IMR-90 (cell line): Measurements from ENCODE around the gene CYP4X1. TPM values are rescaled to one million over a fixed set of nuclear protein-coding genes. Genes with fewer than 3 reads are reported as not detected.

Experiments
- ATAC-seq: fragments of 200-7000 bp; cut with Tn5 transposase; 2 replicates; pipeline ENCODE4 v1.9.1; 2020; ENCODE audit warnings: low read depth, mild to moderate bottlenecking, moderate library complexity
- BruUV-seq: library from RNA; stranded (reverse); fragments of 400-500 nt; replicated peaks from 2 replicates; lab custom pipeline; 2021; lab: Mats Ljungman, UMichigan
- CTCF ChIA-PET: fragments of 300-600 bp; formaldehyde crosslinking; extraction: SDS; loops from one replicate; lab custom pipeline; 2021; ENCODE audit warnings: antibody characterized with exemption; lab: Yijun Ruan, JAX
- POLR2A ChIA-PET: fragments of 300-600 bp; sonication (Branson Sonifier 250); formaldehyde crosslinking; loops from one replicate; lab custom pipeline; 2022; ENCODE audit warnings: antibody characterized with exemption; ENCODE audit not compliant: unreplicated experiment; lab: Charles Lee
- DNase-seq: peaks from one replicate; pipeline ENCODE4 v3.0.0; 2013
- H2AFZ ChIP-seq: replicated peaks from 2 replicates; pipeline ENCODE3; 2013; ENCODE audit warnings: low read length, mild to moderate bottlenecking; ENCODE audit not compliant: poor library complexity
- H2AK5ac ChIP-seq: 2 replicates; pipeline ENCODE4 v1.6.1; 2013; ENCODE audit warnings: low read depth, low read length, inconsistent platforms
- H2AK9ac ChIP-seq: replicated peaks from 2 replicates; pipeline ENCODE3; 2013; ENCODE audit warnings: mild to moderate bottlenecking, low read depth, low read length, moderate library complexity; ENCODE audit not compliant: poor library complexity
- H2BK120ac ChIP-seq: 2 replicates; pipeline ENCODE4 v1.6.1; 2013; ENCODE audit warnings: low read depth, low read length, inconsistent platforms
- H2BK15ac ChIP-seq: 3 replicates; pipeline ENCODE4 v1.6.1; 2013; ENCODE audit warnings: low read depth, low read length, inconsistent platforms
- H2BK20ac ChIP-seq: 2 replicates; pipeline ENCODE4 v1.6.1; 2013; ENCODE audit warnings: low read depth, mild to moderate bottlenecking, inconsistent platforms, low read length, moderate library complexity
- H2BK5ac ChIP-seq: 2 replicates; pipeline ENCODE4 v1.6.1; 2013; ENCODE audit warnings: mild to moderate bottlenecking, low read depth, low read length, inconsistent platforms; ENCODE audit not compliant: poor library complexity, severe bottlenecking
- H3K14ac ChIP-seq: replicated peaks from 2 replicates; pipeline ENCODE4 v1.6.1; 2013; ENCODE audit warnings: low read depth, low read length, inconsistent platforms
- H3K18ac ChIP-seq: 2 replicates; pipeline ENCODE4 v1.6.1; 2013; ENCODE audit warnings: low read depth, low read length, control low read depth
- H3K23ac ChIP-seq: 2 replicates; pipeline ENCODE4 v1.6.1; 2013; ENCODE audit warnings: low read depth, low read length, inconsistent platforms
- H3K27ac ChIP-seq: 2 replicates; pipeline ENCODE4 v1.5.1; 2013; ENCODE audit warnings: mild to moderate bottlenecking, control low read depth, low read length; ENCODE audit not compliant: insufficient read depth
- H3K27me3 ChIP-seq: 2 replicates; pipeline ENCODE4 v1.6.1; 2013; ENCODE audit warnings: low read length; ENCODE audit not compliant: control insufficient read depth, insufficient read depth
- H3K36me3 ChIP-seq: 2 replicates; pipeline ENCODE4 v1.6.1; 2013; ENCODE audit warnings: low read length, mixed read lengths; ENCODE audit not compliant: control insufficient read depth, insufficient read depth
- H3K4ac ChIP-seq: 2 replicates; pipeline ENCODE4 v1.6.1; 2013; ENCODE audit warnings: low read depth, low read length, inconsistent platforms
- H3K4me1 ChIP-seq: 2 replicates; pipeline ENCODE4 v1.6.1; 2013; ENCODE audit warnings: low read length, mixed read lengths; ENCODE audit not compliant: control insufficient read depth, insufficient read depth
- H3K4me2 ChIP-seq: 2 replicates; pipeline ENCODE4 v1.6.1; 2013; ENCODE audit warnings: low read depth, mild to moderate bottlenecking, control low read depth, low read length, moderate library complexity
- H3K4me3 ChIP-seq: 2 replicates; pipeline ENCODE4 v1.5.1; 2013; ENCODE audit warnings: low read depth, mild to moderate bottlenecking, control low read depth, low read length, moderate library complexity; ENCODE audit not compliant: insufficient read depth
- H3K56ac ChIP-seq: 2 replicates; pipeline ENCODE4 v1.6.1; 2013; ENCODE audit warnings: low read length, inconsistent platforms; ENCODE audit not compliant: insufficient read depth; ENCODE audit errors: extremely low read depth
- H3K79me1 ChIP-seq, 2 experiments: 2 replicates each; pipeline ENCODE4 v1.6.1; 2013; ENCODE audit warnings: low read length in 2 of 2, inconsistent platforms in 1 of 2, low read depth in 1 of 2
- H3K9ac ChIP-seq: 2 replicates; pipeline ENCODE4 v1.6.1; 2013; ENCODE audit warnings: low read depth, low read length, control low read depth
- H3K9me1 ChIP-seq: 2 replicates; pipeline ENCODE4 v1.6.1; 2013; ENCODE audit warnings: low read length, inconsistent platforms; ENCODE audit not compliant: insufficient read depth
- H3K9me3 ChIP-seq: 2 replicates; pipeline ENCODE4 v1.6.1; 2013; ENCODE audit warnings: low read length; ENCODE audit not compliant: control insufficient read depth, insufficient read depth
- H4K20me1 ChIP-seq: 2 replicates; pipeline ENCODE4 v1.6.1; 2013; ENCODE audit warnings: low read length, inconsistent platforms; ENCODE audit not compliant: insufficient read depth
- H4K5ac ChIP-seq: 2 replicates; pipeline ENCODE4 v1.6.1; 2013; ENCODE audit warnings: mild to moderate bottlenecking, low read depth, low read length, control low read depth
- H4K8ac ChIP-seq, 2 experiments: 2 replicates each; pipeline ENCODE4 v1.6.1; 2013; ENCODE audit warnings: low read depth in 2 of 2, low read length in 2 of 2, control low read depth in 1 of 2, inconsistent platforms in 1 of 2
- H4K91ac ChIP-seq: 2 replicates; pipeline ENCODE4 v1.6.1; 2013; ENCODE audit warnings: low read depth, low read length, inconsistent platforms; ENCODE audit not compliant: insufficient read depth
- CEBPB ChIP-seq: IDR thresholded peaks from 2 replicates; pipeline ENCODE4 v1.6.1; 2012; ENCODE audit warnings: low read depth, low read length, improper control_type of control experiment
- FOS ChIP-seq: fragments of 150-350 bp; IDR thresholded peaks from 2 replicates; pipeline ENCODE4 v1.6.1; 2016; ENCODE audit warnings: low read depth, low read length
- MXI1 ChIP-seq: IDR thresholded peaks from 2 replicates; pipeline ENCODE4 v1.6.1; 2012; ENCODE audit warnings: low read depth, mild to moderate bottlenecking, low read length, moderate library complexity, borderline replicate concordance
- NFE2L2 ChIP-seq: fragments of 150-350 bp; IDR thresholded peaks from 2 replicates; pipeline ENCODE4 v1.6.1; 2016; ENCODE audit warnings: low read depth, mild to moderate bottlenecking, low read length
- POLR2A ChIP-seq: IDR thresholded peaks from 2 replicates; pipeline ENCODE4 v1.6.1; 2012; ENCODE audit warnings: mild to moderate bottlenecking, low read depth, low read length
- WGBS, 2 experiments: methylation state at CpG; one replicate each; pipeline versions ENCODE4 v1.1.5 to v1.1.7; 2013; ENCODE audit warnings: missing lambda C conversion rate in 2 of 2; ENCODE audit not compliant: insufficient read length in 1 of 2; ENCODE audit errors: extremely low coverage in 2 of 2; 5-methylcytosine and 5-hydroxymethylcytosine counted together
- dilution Hi-C: fragments of 300-500 bp; cut with HindIII; formaldehyde crosslinking; loops from one replicate; pipeline ENCODE4 v1.14.3; 2018; ENCODE audit warnings: low sequenced_read_pairs; ENCODE audit not compliant: unreplicated experiment
- in situ Hi-C: fragments of 300-500 bp; cut with MboI; formaldehyde crosslinking; loops from 3 replicates; pipeline ENCODE4 v1.14.3; 2019; ENCODE audit warnings: low sequenced_read_pairs, inconsistent platforms, mixed read lengths
- intact Hi-C: fragments of 100-400 bp; cut with micrococcal nuclease; formaldehyde crosslinking; loops from 2 replicates; pipeline ENCODE4 v1.10.0; 2022
- polyA plus RNA-seq, 3 experiments: library from polyadenylated mRNA; depleted of rRNA; stranded (reverse); fragments of >200 nt; gene quantifications; 2 replicates each; pipeline ENCODE4 v1.2.3, GENCODE V29; 2012; ENCODE audit warnings: low replicate concordance in 1 of 3
- total RNA-seq: library from RNA; depleted of rRNA; stranded (reverse); fragments of >200 nt; gene quantifications from 2 replicates; pipeline ENCODE4 v1.2.3, GENCODE V29; 2012

The CYP4X1 gene
- total and polyA plus RNA-seq, 2 of the 4 experiments (the other 2 are of a cell fraction), result not detected

- Histone ChIP-seq H3K4me3 (no peak overlapping the region), H3K4me2 (no peak overlapping the region), H2BK15ac (no peak overlapping the region), H3K9ac (no peak overlapping the region), H3K27ac (no peak overlapping the region), H3K4ac (no peak overlapping the region), H3K9me1 (no peaks in the 10 kb centered on the region), H3K36me3 (no peaks in the 10 kb centered on the region), H4K8ac (no peak overlapping the region), H3K79me1 (no peaks in the 10 kb centered on the region), H3K23ac (no peak overlapping the region), H3K27me3 (no peaks in the 10 kb centered on the region), H2AK9ac (no peak overlapping the region), H3K18ac (no peak overlapping the region), H2BK20ac (no peak overlapping the region), H3K14ac (no peak overlapping the region), H2AFZ (no peak overlapping the region), H3K9me3 (peaks cover 7% of the 10 kb centered on the region; the same call in 1 of the 2 replicates), H4K91ac (no peak overlapping the region), H3K4me1 (no peaks in the 10 kb centered on the region), H2AK5ac (no peak overlapping the region), H4K5ac (no peak overlapping the region), H2BK120ac (no peak overlapping the region), H4K20me1 (no peaks in the 10 kb centered on the region), H3K56ac (no peak overlapping the region), H2BK5ac (no peak overlapping the region)
- TF ChIP-seq CEBPB (no peak), POLR2A (no peak), NFE2L2 (no peak), FOS (no peak), MXI1 (no peak)
- in situ Hi-C loops (no loop called here), dilution Hi-C loops (no loop called here), intact Hi-C loops (no loop called here)
- 20% methylated on average over 1 of the region's 1 CpG; no CpG with 5 or more reads in 1 of the 2 experiments for WGBS, 2 experiments
- ChIA-PET POLR2A (no interaction called here), CTCF (no interaction called here)
- BruUV-seq, result no TSS peak
- ATAC-seq, result no peak
- no peak for DNase-seq
These were observed 21.3 kb upstream of the CYP4X1 start for GRCh38 chr1:47002211-47002610.
